H9 (cell line): ENCODE measurements around the gene GMNN. TPM values are rescaled to one million over a fixed set of nuclear protein-coding genes. Genes with fewer than 3 reads are reported as not detected.

ENCODE experiments used
- DNase-seq: peaks from one replicate; pipeline ENCODE4 v3.0.0-alpha.2; 2017
- H2AFZ ChIP-seq: one replicate; pipeline ENCODE4 v1.6.1; 2013; ENCODE audit warnings: mild to moderate bottlenecking, low read length, control low read depth, moderate library complexity
- H2AK5ac ChIP-seq: 2 replicates; pipeline ENCODE4 v1.6.1; 2013; ENCODE audit warnings: low read length, control low read depth, mixed read lengths; ENCODE audit not compliant: insufficient read length
- H2BK120ac ChIP-seq: one replicate; pipeline ENCODE4 v1.6.1; 2013; ENCODE audit warnings: low read depth, mild to moderate bottlenecking, low read length, control low read depth, inconsistent platforms; ENCODE audit not compliant: poor library complexity, severe bottlenecking
- H2BK12ac ChIP-seq: 2 replicates; pipeline ENCODE4 v1.6.1; 2013; ENCODE audit warnings: low read length, control low read depth, mixed read lengths, low read depth; ENCODE audit not compliant: insufficient read length
- H2BK15ac ChIP-seq: 2 replicates; pipeline ENCODE4 v1.6.1; 2013; ENCODE audit warnings: low read depth, low read length, control low read depth
- H2BK20ac ChIP-seq: one replicate; pipeline ENCODE4 v1.6.1; 2013; ENCODE audit warnings: low read depth, mild to moderate bottlenecking, low read length, control low read depth, inconsistent platforms; ENCODE audit not compliant: poor library complexity, severe bottlenecking
- H2BK5ac ChIP-seq: 2 replicates; pipeline ENCODE4 v1.6.1; 2013; ENCODE audit warnings: low read length, control low read depth, mixed read lengths; ENCODE audit not compliant: insufficient read length
- H3K14ac ChIP-seq: 2 replicates; pipeline ENCODE4 v1.6.1; 2013; ENCODE audit warnings: low read length, control low read depth; ENCODE audit not compliant: insufficient read depth
- H3K18ac ChIP-seq: 2 replicates; pipeline ENCODE4 v1.6.1; 2013; ENCODE audit warnings: low read depth, mild to moderate bottlenecking, mixed read lengths, low read length, control low read depth; ENCODE audit not compliant: insufficient read length
- H3K23ac ChIP-seq: 2 replicates; pipeline ENCODE4 v1.6.1; 2013; ENCODE audit warnings: low read length, control low read depth, mixed read lengths, low read depth; ENCODE audit not compliant: insufficient read length
- H3K23me2 ChIP-seq: 2 replicates; pipeline ENCODE4 v1.6.1; 2013; ENCODE audit warnings: low read depth, mild to moderate bottlenecking, mixed read lengths, low read length, control low read depth; ENCODE audit not compliant: insufficient read length, poor library complexity, severe bottlenecking
- H3K27ac ChIP-seq: 2 replicates; pipeline ENCODE4 v1.5.1; 2013; ENCODE audit warnings: low read length, control low read depth, mixed read lengths, low read depth; ENCODE audit not compliant: insufficient read length
- H3K27me3 ChIP-seq: 2 replicates; pipeline ENCODE4 v1.6.1; 2013; ENCODE audit warnings: low read length, control low read depth, inconsistent platforms; ENCODE audit not compliant: insufficient read depth
- H3K4ac ChIP-seq: 2 replicates; pipeline ENCODE4 v1.6.1; 2013; ENCODE audit warnings: low read depth, mild to moderate bottlenecking, control low read depth, inconsistent platforms, low read length, moderate library complexity
- H3K4me1 ChIP-seq: 2 replicates; pipeline ENCODE4 v1.6.1; 2013; ENCODE audit warnings: low read length, control low read depth, inconsistent platforms; ENCODE audit not compliant: insufficient read depth
- H3K4me2 ChIP-seq: 2 replicates; pipeline ENCODE4 v1.6.1; 2013; ENCODE audit warnings: low read length, control low read depth, mixed read lengths; ENCODE audit not compliant: insufficient read length, insufficient read depth
- H3K56ac ChIP-seq: 2 replicates; pipeline ENCODE4 v1.6.1; 2013; ENCODE audit warnings: low read depth, mild to moderate bottlenecking, mixed read lengths, low read length, control low read depth; ENCODE audit not compliant: insufficient read length
- H3K79me1 ChIP-seq: 2 replicates; pipeline ENCODE4 v1.6.1; 2013; ENCODE audit warnings: low read depth, mild to moderate bottlenecking, moderate library complexity, low read length, control low read depth, inconsistent platforms; ENCODE audit not compliant: insufficient read depth, poor library complexity, severe bottlenecking
- H3K79me2 ChIP-seq: 2 replicates; pipeline ENCODE4 v1.6.1; 2013; ENCODE audit warnings: low read length, control low read depth, inconsistent platforms; ENCODE audit not compliant: insufficient read depth
- H3K9ac ChIP-seq: 2 replicates; pipeline ENCODE4 v1.6.1; 2013; ENCODE audit warnings: low read length, control low read depth, mixed read lengths; ENCODE audit not compliant: insufficient read length; ENCODE audit errors: extremely low read depth
- H3K9me3 ChIP-seq: one replicate; pipeline ENCODE4 v1.6.1; 2013; ENCODE audit warnings: low read depth, low read length, inconsistent platforms; ENCODE audit not compliant: control insufficient read depth
- H3T11ph ChIP-seq: one replicate; pipeline ENCODE4 v1.6.1; 2013; ENCODE audit warnings: mild to moderate bottlenecking, low read length, control low read depth, inconsistent platforms
- H4K20me1 ChIP-seq: one replicate; pipeline ENCODE4 v1.6.1; 2013; ENCODE audit not compliant: control insufficient read depth, insufficient read length, insufficient read depth
- H4K5ac ChIP-seq: 2 replicates; pipeline ENCODE4 v1.6.1; 2013; ENCODE audit warnings: low read depth, mild to moderate bottlenecking, mixed read lengths, low read length, control low read depth; ENCODE audit not compliant: insufficient read length
- H4K8ac ChIP-seq: replicated peaks from 2 replicates; pipeline ENCODE4 v1.6.1; 2013; ENCODE audit warnings: low read length, control low read depth, mixed read lengths, low read depth; ENCODE audit not compliant: insufficient read length
- H4K91ac ChIP-seq: 2 replicates; pipeline ENCODE4 v1.6.1; 2013; ENCODE audit warnings: low read depth, mild to moderate bottlenecking, moderate library complexity, mixed read lengths, low read length, control low read depth; ENCODE audit not compliant: insufficient read length
- H3K27ac Mint-ChIP-seq, 3 experiments: 2 replicates in 2 of 3; 3 replicates in 1 of 3; pipeline ENCODE4 v1.8.0; 2020 to 2021; ENCODE audit warnings: mixed read lengths in 3 of 3, mild to moderate bottlenecking in 1 of 3, moderate library complexity in 1 of 3
- H3K27me3 Mint-ChIP-seq: 2 replicates; pipeline ENCODE4 v1.8.0; 2021; ENCODE audit warnings: low read depth, mild to moderate bottlenecking, moderate library complexity, mixed read lengths
- H3K36me3 Mint-ChIP-seq, 3 experiments: 2 replicates in 2 of 3; 3 replicates in 1 of 3; pipeline ENCODE4 v1.8.0; 2020 to 2021; ENCODE audit warnings: low read depth in 3 of 3, mixed read lengths in 3 of 3; ENCODE audit not compliant: insufficient read depth in 1 of 3
- H3K4me1 Mint-ChIP-seq, 2 experiments: 2 replicates each; pipeline ENCODE4 v1.8.0; 2020; ENCODE audit warnings: mixed read lengths in 2 of 2
- H3K4me3 Mint-ChIP-seq, 2 experiments: 2 replicates in 1 of 2; 3 replicates in 1 of 2; pipeline ENCODE4 v1.8.0; 2020 to 2021; ENCODE audit warnings: mild to moderate bottlenecking in 2 of 2, mixed read lengths in 2 of 2, moderate library complexity in 1 of 2
- H3K9me3 Mint-ChIP-seq, 2 experiments: 2 replicates in 1 of 2; 3 replicates in 1 of 2; pipeline ENCODE4 v1.8.0; 2020; ENCODE audit warnings: mild to moderate bottlenecking in 2 of 2, mixed read lengths in 2 of 2, moderate library complexity in 1 of 2
- CTCF ChIP-seq: fragments of 200-600 bp; sonication (generic); conservative IDR thresholded peaks from 3 replicates; pipeline ENCODE4 v1.8.0; 2021; ENCODE audit warnings: antibody characterized with exemption, mild to moderate bottlenecking
- WGBS: extraction: QIAGEN DNeasy Blood & Tissue Kit; methylation state at CpG from one replicate; pipeline ENCODE4 v1.1.7; 2013; ENCODE audit warnings: missing lambda C conversion rate, low lambda C conversion rate, mixed read lengths; ENCODE audit not compliant: insufficient read length; ENCODE audit errors: extremely low coverage; 5-methylcytosine and 5-hydroxymethylcytosine counted together
- total RNA-seq: library from RNA; stranded (reverse); gene quantifications from 2 replicates; pipeline ENCODE4 v1.2.1, GENCODE V29; 2021

The GMNN gene
- total RNA-seq, 1 experiment from 2014 or later: 106 TPM

GRCh38 chr6:24778121-24778520 is 3.4 kb downstream of the GMNN start:
- Mint-ChIP-seq H3K27me3 (no peaks in the 10 kb centered on the region; the same call in 1 of the 2 replicates), H3K27ac (no peak overlapping the region; a peak in 1 of 7 replicates), H3K4me3 (peak overlapping the region in 1 of 2 experiments; percentile 19; a peak in 3 of 5 replicates), H3K4me1 (peaks cover 16% of the 10 kb centered on the region in 2 experiments), H3K36me3 (peaks cover 17 to 59% (median 45%) of the 10 kb centered on the region in 3 experiments; a peak in 6 of 7 replicates), H3K9me3 (no peaks in the 10 kb centered on the region)
- Histone ChIP-seq H2AK5ac (no peak overlapping the region), H3K23me2 (peaks cover 11% of the 10 kb centered on the region), H4K20me1 (no peaks in the 10 kb centered on the region), H3K9me3 (no peaks in the 10 kb centered on the region), H3K4me1 (no peaks in the 10 kb centered on the region), H2BK120ac (no peak overlapping the region), H3T11ph (no peak overlapping the region), H3K27ac (no peak overlapping the region), H2BK20ac (no peak overlapping the region), H3K18ac (no peak overlapping the region), H3K9ac (peak overlapping the region; percentile 26), H4K8ac (no peak overlapping the region), H2BK12ac (no peak overlapping the region), H2BK5ac (no peak overlapping the region), H3K56ac (no peak overlapping the region), H3K4me2 (no peak overlapping the region), H2BK15ac (no peak overlapping the region), H3K27me3 (no peaks in the 10 kb centered on the region), H3K4ac (no peak overlapping the region), H2AFZ (no peak overlapping the region), H4K5ac (no peak overlapping the region), H3K79me2 (peaks cover 20% of the 10 kb centered on the region; the same call in 1 of the 2 replicates), H4K91ac (no peak overlapping the region), H3K23ac (no peak overlapping the region), H3K79me1 (peaks cover 3% of the 10 kb centered on the region), H3K14ac (no peak overlapping the region)
- no peak for DNase-seq
- no peak for TF ChIP-seq CTCF
- WGBS: no CpG with 5 or more reads among the region's 1 CpG
